Measurements from ENCODE around the gene ACR. TPM values are rescaled to one million over a fixed set of nuclear protein-coding genes. Genes with fewer than 3 reads are reported as not detected.

Gene ACR
- total and polyA plus RNA-seq, 2 of the 8 experiments (the other 6 are each of a cell fraction or from before 2014, with no cell fraction given), result 0.56 TPM; not detected in 1

DNA sequence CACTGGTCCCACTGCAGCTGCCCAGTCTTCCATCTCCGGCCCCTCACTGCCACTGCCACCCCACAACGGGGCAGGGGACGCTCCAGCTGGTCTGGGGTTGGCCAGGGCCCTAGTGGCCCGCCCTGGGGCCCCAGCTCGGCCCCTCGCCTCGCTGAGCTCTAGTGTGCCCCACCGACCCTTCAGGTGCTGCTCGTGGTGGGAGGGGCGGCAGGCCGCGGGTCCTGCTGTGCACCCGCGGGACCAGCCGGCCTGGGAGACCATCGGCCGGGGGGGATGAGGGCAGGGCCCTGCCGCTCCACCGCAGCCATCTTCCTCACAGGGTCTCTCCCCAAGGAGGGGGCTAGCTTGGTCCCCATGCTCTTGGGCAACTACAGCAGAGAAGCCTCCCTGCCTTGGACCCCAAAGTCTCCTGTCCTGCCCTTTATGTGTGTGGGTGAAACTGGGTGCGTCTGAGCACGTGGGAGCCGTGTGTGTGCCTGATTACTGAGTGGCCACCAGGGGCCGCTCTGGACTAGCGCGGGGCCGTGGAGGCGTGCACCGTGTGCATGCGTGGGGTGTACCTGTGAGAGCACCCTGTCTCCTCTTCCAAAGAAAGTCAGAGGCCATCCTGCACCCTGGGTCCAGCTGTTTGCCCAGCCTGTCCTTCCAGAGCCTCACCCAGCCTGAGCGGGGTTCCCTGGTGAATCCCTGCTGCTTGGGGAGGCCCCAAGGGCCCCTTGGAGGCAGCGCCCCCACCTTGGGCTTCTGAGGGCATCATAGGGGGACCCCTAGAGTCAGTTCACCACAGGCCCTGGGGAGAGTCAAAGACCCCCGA is 6.0 kb upstream of the ACR start (continued):
- TF ChIP-seq SUZ12 (IDR thresholded peaks at IDR 0.05; ENCODE audit: low read length), result peak; percentile 41; the same call in 1 of the 2 replicates

All from H1 (cell line).